PC-9 (cell line): Measurements from ENCODE around the gene ADGRA1.

Source experiments
- CTCF ChIP-seq: fragments of 200-600 bp; sonication (generic); conservative IDR thresholded peaks from 2 replicates; pipeline ENCODE4 v1.6.1; 2017; ENCODE audit warnings: mixed run types, antibody characterized with exemption, mild to moderate bottlenecking, moderate library complexity
- EZH2 ChIP-seq: fragments of 200-600 bp; sonication (generic); IDR thresholded peaks from 2 replicates; pipeline ENCODE4 v1.8.0; 2017; ENCODE audit warnings: antibody characterized with exemption, low read depth

- TF ChIP-seq CTCF (no peak), EZH2 (no peak)
Measured at GRCh38 chr10:133129071-133129858, 41.5 kb downstream of the ADGRA1 start.
